Activated T-cell treated with anti-CD3 and anti-CD28 coated beads for 48 hours (primary cell): ENCODE results near the gene PSMD4.
"Not testable (repeated sequence)": the region's sequence is repeated elsewhere in the genome, so short reads cannot be mapped to it uniquely, and the experiment has no call there.

Source experiments
- DNase-seq: peaks from one replicate; pipeline ENCODE4 v3.0.0-alpha.2; 2020; ENCODE audit warnings: low read depth

The PSMD4 gene

DNA sequence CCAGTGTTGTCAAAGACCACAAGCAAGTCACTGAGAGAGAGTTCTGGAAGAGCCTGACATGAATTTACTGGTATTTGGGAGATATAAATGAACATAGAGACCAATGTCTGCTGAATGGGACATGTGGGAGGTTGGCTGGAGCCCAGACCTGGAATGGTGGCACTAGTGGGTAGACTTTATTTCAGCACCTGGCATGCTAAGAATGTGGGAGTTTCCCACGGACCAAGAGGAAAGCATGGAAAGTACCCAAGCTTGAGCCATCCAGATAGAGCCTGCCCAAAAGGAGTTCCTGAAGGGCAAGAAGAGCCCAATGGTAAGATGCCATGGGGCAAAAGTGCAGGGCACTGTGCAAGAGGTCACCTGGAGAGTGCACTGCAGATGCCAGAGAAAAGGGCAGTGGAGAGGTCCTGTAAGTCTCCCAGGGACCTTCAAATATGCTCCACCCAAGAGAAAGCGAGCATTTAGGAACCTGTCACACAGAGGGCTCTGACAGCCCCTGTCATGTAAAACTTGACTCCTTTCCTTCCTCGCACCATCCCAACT, 19.5 kb downstream of the PSMD4 start:
- no peak for DNase-seq

DNA sequence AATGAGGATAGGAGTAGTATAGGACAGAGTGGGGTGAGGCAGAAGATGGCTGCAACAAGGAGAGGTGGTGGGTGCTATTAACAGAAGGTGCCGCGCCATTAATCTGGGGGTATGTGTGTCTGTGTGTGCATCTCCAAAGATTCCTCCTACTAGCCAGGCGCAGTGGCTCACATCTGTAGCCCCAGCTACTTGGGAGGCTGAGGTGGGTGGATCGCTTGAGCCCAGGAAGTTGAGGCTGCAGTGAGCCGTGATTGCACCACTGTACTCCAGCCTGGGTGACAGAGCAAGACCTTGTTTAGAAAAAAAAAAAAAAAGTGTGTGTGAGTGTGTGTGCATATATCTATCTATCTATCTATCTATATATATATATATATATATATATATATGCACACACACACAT, 20.8 kb downstream of the PSMD4 start:
- not testable (repeated sequence) for DNase-seq

DNA sequence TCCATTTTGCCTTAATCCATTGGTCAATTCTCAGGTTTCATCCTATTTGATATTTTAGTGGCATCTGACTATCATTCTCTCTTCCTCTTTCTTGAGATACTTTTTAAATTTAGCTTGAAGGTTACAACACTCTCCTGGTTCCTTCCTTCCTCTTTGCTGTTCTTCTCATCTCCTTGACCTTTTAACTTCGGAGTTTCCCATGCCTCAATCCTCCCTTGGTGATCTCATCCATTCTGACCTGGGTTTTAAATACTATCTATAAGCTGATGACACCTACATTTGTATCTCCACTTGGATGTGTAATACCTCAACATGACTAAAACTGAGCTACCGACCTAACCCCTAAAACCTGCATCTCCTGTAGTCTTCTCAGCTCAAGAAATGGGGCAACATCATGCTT, 22.7 kb downstream of the PSMD4 start:
- no peak for DNase-seq

DNA sequence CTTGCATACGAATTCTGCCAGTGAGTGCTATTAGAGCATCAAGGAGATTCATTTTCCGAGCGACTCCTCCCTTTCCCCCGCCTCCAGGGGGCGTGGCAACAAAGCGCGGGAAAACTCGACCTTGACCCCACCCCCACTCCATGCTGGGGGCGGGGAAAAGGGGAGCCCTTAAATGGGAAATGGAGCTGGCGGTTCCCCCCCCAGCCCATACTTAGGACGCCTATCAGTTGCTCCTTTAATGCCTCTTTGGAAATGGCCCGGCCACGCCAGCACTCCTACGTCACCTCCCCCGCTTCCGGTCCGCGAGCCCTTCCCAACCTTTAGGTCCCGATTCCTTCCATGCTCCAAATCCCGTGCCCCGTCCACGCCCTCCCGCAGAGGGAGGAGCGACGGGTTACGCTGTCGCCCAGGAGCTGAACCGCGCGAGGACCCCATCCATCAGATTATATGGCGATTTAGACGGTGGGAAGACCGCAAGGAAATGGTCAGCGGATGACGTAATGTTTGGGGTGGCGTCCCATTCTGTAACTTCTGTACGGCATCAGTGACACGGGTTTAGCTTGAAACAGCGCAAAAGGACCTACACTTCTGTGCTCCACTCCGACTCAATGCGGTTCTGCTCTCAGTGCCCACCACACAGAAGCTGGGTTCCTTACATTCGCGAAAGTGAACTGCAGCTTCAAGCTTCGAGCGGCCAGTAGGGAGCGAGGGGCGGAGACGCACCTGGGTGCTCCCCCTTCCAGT, 26.9 kb downstream of the PSMD4 start:
- peak; percentile 96 for DNase-seq

DNA sequence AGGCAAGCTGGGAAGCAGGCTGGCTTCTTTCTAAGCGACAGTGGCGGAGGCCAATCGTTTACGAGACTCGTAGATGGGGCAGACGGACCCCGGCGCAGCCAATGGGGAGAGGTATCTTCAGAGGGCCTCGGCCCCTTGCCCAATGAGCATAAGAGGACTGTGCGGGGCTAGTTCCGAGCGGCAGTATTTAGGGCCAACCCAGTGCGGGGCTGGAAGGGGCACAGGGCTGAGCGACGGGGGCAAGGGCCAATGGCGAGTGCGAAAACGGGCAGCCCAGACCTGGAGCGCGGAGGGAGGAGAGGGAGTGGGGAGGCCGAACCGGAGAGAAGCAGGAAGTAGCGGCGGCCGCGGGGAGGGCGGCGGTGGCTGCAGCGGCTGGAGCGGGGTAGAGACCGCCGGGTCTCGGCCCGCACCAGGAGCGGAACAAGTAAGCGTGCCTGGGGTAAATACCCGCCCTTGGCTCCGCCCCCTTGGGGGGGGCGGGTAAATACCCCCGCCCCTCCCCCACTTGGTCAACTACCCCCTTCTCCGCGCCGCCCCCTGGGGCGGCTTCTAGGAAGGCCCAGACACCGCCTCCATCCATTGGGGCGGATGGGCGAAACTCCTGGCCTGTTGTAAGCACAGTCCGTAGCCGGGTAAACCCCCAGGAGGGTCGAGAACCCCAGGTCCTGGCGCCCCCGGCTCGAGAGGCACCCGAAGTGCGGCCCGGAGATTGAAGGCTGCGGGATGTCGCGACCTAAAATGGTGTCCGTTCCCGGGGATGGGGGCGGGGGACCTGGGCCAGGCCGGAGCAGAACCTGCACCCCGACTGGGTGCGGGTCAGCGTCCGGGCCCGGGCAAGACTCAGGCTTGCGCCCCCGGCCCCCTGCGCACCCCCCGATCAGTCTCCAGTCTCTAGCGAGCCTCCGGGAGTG, 27.7 kb downstream of the PSMD4 start, which contains the start of gene ZNF687:
Gene ZNF687 (plus strand): TSS at position 331 of the 914 bp plus-strand sequence. CDS start 3,993 bp downstream, outside the sequence.
- peak; percentile 98 for DNase-seq

DNA sequence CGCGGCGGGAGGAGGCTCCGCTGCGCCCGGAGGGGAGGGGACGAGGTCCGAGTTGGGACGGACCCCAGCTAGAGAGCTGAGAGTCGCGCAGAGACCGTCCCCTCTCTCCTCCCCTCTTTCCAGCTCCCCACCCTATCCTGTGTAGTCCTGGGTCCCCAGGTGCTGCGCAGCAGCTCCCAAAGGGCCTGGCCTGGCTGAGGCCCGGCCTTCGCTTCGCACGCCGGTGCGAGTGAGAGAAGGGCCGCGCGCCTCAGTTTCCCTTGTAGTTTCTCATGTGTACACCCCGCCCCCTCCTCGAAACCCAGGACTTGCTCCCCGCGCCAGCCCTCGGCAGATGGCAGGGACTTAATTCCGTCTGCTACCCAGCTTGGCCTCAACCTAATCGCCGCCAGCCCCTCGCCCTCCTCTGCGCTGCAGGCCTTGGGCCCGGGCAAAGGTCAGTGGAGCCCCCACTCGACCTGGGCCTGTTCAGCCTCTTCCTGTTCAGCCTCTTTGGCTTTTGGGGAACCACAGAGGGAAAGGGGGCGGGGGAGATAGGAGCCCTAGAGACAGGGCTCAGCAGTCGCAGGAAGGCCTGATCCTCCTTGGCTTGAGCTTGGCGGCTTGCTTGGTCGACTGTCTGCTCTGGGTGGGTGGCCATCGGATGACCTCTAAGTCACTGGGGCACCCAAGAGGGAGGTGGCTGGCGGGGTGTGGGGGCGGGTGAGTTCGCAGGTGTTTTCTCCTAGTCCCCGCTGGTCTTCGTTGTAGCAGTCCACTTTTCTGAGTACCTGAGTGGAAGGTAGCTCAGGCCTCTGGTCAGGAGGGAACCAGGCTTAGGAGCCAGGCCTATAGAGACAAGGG, 28.6 kb downstream of the PSMD4 start:
- DNase-seq: peak; percentile 18

DNA sequence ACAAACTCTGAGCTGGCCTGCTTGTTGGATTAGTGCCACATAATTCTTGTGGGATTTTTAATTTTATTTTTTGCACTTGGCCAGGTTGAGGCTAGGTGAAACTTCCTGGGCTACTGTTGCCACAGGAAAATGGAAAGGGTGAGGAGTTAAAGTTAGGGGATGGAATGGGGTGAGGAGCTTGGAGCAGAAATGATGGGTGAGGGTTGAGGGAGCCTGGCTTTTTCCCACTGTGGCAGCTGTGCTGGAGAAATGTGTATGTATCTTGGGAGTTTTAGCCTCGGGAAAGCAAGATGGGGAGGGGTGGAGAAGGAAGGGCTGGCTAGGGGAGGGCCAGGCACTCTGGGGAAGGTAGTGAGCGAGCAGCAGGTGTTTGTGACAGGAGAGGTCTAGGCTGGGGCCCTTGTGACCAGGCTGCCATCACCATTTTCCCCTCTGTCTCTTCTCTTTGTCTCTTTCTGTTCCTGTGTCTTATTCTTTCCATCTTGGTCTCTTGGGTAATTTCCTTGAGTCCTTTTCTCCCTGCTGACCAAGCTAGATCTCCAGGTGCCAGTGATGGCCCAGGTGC, 29.6 kb downstream of the PSMD4 start:
- DNase-seq: no peak

DNA sequence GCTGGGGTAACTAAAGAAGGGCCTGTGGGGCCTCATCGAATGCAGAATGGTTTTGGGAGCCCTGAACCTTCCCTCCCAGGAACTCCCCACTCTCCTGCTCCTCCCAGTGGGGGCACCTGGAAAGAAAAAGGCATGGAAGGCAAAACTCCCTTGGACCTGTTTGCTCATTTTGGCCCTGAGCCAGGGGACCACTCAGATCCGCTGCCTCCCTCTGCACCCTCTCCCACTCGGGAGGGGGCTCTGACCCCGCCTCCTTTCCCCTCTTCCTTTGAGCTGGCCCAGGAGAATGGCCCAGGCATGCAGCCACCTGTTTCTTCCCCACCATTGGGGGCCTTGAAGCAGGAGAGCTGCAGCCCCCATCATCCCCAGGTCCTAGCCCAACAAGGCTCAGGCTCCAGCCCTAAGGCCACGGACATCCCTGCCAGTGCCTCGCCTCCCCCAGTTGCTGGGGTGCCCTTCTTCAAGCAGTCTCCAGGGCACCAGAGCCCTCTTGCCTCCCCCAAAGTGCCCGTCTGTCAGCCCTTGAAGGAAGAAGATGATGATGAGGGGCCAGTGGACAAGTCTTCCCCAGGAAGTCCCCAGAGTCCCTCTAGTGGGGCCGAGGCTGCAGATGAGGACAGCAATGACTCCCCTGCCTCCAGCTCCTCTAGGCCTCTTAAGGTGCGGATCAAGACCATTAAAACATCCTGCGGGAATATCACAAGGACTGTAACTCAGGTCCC, 32.2 kb downstream of the PSMD4 start:
- DNase-seq: no peak

DNA sequence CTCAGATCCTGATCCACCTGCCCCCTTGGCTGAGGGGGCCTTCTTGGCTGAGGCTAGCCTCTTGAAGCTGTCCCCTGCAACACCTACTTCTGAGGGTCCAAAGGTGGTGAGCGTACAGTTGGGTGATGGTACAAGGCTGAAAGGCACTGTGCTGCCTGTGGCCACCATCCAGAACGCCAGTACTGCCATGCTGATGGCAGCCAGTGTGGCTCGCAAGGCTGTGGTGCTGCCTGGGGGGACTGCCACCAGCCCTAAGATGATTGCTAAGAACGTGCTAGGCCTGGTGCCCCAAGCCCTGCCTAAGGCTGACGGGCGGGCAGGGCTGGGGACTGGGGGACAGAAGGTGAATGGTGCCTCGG, 32.8 kb downstream of the PSMD4 start:
- no peak for DNase-seq

DNA sequence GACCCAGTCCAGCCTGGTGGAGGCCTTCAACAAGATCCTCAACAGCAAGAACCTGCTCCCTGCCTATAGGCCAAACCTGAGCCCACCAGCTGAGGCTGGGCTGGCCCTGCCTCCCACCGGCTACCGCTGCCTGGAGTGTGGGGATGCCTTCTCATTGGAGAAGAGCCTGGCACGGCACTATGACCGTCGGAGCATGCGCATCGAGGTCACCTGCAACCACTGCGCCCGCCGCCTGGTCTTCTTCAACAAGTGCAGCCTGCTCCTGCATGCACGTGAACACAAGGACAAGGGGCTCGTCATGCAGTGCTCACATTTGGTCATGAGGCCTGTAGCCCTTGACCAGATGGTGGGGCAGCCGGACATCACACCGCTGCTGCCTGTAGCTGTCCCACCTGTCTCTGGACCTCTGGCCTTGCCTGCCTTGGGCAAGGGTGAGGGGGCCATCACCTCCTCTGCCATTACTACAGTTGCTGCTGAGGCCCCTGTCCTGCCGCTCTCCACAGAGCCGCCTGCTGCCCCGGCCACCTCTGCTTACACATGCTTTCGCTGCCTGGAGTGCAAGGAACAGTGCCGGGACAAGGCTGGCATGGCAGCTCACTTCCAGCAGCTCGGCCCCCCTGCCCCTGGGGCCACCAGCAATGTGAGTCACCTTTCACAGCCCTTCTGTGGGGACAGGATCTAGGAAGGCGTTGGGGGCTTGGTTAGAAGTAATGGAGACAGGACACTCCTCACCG, 33.4 kb downstream of the PSMD4 start:
- DNase-seq: no peak

DNA sequence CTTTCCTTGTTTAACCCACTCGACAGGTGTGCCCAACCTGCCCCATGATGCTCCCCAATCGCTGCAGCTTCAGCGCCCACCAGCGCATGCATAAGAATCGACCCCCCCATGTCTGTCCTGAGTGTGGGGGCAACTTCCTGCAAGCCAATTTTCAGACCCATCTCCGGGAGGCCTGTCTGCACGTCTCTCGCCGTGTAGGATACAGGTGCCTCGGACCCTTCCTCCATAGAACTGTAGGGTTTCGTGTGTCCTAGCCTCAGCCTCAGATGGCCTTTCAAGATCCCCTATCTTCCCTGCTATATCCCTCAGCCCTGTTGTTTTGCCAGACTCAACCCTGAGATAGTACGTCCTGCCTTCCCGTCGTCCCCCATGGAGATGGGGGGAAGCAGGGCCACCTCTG, 34.0 kb downstream of the PSMD4 start:
- no peak for DNase-seq

DNA sequence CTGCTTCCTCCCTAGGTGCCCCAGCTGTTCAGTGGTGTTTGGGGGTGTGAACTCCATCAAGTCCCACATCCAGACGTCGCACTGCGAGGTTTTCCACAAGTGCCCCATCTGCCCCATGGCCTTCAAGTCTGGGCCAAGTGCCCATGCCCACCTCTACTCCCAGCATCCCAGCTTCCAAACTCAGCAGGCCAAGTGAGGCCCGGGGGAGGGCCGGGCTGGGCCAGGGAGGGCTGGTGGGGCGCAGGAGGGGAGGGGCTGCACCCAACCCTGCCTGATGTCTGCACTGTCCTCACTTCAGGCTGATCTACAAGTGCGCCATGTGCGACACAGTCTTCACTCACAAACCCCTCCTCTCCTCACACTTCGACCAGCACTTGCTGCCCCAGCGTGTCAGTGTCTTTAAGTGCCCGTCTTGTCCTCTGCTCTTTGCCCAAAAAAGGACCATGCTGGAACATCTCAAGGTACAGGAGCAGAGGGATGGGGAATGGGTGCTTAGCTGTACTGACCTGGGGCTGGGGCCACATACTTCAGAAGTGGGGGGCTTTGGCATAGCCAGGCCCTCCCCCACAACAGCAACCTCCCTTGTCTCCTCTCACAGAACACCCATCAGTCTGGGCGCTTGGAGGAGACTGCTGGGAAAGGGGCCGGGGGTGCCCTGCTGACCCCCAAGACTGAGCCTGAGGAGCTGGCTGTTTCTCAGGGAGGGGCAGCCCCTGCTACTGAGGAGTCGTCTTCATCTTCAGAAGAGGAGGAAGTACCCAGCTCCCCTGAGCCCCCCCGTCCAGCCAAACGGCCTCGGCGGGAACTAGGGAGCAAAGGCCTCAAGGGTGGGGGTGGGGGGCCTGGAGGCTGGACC, 34.8 kb downstream of the PSMD4 start:
- DNase-seq: no peak

DNA sequence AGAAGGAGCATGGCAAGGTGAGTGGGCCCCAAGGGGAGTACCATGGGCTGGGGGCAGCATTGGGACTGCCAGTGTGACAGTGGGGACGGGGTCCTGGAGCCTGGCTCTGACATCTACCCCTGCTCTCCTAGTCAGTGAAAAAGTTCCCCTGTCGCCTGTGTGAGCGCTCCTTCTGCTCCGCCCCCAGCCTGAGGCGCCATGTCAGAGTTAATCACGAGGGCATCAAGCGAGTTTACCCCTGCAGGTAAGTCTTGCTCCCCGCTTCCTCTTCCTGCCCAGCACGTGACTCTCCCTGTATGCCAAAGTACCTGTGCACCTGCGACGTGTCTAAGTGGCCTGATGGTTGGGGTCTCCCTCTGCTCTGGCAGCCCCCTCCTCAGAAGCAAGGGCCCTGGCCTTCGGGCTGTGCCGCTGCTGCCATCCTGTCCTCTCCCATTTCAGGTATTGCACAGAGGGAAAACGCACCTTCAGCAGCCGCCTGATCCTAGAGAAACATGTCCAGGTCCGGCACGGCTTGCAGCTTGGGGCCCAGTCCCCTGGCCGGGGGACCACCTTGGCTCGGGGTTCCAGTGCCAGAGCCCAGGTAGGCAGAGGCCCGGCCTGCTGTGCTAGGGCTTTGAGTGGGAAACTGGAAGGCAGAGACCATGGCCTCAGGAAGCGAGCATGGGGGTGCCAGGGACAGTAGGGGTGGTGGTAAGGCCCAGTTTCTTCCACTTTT, 35.6 kb downstream of the PSMD4 start:
- DNase-seq: no peak

DNA sequence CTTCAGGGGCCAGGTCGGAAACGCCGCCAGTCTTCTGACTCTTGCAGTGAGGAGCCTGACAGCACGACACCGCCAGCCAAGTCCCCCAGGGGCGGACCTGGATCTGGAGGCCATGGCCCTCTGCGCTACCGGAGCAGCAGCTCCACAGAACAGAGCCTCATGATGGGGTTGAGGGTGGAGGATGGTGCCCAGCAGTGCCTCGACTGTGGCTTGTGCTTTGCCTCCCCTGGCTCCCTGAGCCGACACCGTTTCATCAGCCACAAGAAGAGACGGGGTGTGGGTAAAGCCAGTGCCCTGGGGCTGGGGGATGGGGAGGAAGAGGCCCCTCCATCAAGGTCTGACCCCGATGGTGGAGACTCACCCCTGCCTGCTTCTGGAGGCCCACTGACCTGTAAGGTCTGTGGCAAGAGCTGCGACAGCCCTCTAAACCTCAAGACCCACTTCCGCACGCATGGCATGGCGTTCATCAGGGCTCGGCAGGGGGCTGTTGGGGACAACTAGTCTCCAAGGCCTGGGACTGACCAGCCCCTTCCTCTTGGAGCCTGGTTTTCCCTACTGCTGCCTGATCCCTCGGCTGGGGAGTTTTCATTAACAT, 36.3 kb downstream of the PSMD4 start:
- no peak for DNase-seq

DNA sequence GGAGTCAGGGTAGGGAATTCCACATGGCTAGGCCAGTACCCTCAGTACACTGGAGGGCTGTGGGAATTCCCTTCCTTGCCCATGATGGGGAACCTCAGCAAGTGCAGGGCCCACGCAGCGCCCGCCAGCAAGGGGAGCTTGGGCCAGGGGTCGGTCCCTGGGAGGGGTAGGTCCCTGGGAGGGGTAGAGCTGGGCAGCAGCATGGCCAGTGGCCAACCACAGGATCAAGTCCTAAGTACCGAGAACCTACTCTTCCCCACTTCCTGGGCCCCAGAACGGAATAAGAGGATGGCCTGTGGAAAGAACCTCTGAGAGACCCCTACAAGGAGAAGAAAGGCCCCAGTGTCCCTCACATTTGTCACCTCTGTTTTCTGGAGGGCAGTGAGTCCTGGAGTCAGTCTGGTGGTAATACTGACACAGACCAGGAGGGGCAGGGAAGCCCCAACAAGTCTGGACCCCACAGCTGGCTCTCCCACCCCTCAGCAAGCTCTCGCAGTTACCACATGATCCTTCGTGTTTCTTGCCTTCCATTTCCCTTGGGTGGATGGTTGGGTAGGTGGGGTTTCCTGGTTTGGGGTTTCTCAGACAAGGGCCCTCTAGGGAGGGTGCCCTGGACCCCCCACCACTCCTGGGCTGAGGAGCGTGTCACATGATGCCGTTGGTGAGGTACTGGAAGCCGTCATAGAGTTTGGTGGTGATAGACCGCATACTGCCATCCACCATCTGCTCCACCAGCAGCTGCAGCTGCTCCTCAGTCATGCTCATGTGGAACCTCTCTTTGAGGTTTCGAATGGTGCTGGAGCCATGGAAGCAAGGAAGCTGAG, 37.9 kb downstream of the PSMD4 start:
- DNase-seq: no peak

DNA sequence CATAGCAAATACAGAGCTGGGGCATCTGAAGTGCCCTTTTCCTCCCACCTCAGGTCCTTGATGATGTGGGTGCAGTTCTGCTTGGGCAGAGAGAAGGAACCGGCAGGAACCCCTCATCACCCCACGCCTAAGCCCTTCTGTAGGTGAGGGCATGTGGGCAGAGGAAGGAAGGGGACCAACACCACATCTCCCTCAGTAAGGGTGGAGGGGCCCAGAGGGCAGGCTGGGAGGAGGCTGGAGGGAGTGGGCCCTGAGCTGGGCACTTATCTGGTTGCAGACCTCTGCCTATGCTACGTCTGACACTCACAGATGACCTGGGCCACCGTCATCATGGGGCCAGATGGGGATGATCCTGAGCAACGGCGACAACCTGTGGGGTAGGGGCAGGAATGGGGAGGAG, 38.6 kb downstream of the PSMD4 start:
- no peak for DNase-seq

DNA sequence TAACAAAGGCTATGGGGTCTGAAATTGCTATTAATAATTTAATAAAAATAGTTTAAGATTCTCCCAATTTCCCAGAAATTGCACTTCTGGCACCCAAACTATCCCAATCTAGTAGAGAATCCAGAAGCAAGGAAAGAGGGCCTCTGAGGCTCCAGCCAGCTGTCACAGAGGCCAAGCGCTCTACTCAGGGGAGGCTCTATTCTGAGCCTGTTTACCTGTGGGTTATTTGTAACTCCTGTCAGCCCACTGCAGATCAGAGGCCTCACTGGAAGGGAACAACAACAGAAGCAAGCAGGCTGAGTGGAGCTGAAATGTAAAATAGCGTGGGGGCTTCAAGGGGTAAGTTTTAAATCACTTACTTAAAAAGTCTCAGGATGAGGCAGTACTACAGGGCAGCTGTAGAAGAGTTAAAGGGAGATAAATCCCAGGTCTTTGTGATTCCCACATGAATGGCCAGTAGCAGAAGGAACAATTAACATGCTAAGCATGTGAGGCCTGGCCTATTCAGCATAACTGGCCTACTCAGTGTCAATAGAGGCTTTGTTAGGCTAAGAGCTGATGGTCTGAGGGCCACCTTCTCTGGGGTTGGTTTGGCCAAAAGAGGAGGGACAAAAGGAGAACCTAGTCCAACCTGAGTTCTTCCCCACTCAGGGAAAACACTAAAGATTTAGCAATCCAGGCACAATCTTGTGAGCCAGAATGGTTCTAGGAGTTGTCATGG, 40.4 kb downstream of the PSMD4 start:
- no peak for DNase-seq
